Right hindlimb (tissue), 1 donor: ENCODE measurements around the gene CCSER2.
"Not testable (repeated sequence)": the region's sequence is repeated elsewhere in the genome, so short reads cannot be mapped to it uniquely, and the experiment has no call there.

Experiments
- DNase-seq: peaks from one replicate; pipeline ENCODE4 v3.0.0-alpha.2; 2018

Gene CCSER2, protein sequence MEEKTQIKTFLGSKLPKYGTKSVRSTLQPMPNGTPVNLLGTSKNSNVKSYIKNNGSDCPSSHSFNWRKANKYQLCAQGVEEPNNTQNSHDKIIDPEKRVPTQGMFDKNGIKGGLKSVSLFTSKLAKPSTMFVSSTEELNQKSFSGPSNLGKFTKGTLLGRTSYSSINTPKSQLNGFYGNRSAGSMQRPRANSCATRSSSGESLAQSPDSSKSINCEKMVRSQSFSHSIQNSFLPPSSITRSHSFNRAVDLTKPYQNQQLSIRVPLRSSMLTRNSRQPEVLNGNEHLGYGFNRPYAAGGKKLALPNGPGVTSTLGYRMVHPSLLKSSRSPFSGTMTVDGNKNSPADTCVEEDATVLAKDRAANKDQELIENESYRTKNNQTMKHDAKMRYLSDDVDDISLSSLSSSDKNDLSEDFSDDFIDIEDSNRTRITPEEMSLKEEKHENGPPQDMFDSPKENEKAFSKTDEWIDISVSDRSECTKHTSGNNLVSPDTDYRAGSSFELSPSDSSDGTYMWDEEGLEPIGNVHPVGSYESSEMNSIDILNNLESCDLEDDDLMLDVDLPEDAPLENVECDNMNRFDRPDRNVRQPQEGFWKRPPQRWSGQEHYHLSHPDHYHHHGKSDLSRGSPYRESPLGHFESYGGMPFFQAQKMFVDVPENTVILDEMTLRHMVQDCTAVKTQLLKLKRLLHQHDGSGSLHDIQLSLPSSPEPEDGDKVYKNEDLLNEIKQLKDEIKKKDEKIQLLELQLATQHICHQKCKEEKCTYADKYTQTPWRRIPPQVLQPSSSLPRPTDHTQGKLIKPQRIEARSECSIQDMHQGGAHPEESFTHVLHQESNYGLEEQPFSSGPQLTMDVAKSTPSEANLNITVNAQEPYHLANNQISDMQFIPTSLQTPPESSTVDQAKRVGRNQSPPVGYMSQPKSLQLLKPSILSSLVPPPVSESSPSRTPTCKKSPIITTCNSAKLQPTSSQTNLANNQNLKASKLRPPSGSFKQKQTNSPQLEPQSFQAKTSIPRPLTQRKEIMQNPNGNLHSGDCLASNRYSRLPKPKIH

DNA sequence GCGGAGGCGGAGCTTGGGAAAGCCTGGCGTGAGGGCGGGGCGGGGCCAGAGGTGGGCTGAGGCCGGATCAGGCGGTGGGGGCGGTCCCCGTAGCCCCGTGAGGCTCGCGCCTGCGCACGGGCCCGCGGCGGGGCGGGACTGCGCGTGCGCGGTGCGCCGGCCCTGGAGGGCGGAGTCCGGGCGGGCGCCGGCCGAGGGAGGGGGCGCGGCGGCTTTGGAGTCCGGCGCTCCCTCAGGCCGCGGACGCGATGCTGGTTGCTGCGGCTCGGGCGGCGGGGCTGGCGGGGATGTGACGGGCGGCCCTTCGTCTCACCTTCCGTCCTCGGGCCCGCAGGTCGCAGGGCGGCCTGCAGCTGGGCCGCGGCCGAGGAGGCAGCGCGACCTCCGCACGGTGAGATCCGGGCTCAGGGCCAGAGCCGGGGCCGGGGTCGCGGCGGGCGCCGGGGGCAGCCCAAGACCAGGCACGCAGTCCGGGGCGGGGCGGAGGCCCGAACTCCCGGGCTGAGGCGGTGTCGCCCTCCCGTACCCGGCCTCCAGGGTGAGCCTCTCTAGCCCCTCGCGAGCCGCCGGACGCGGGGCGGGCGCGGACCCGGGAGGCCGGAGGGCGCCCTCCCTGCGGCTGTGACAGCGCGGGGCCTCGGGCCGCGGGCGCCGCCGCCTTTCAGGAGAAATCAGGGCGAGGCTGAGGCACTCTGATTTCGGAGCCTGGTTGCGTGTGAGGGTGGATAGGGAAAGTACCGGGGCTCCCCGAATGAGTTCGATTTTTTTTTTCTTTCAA is at the start of gene CCSER2:
TSS of gene CCSER2 (plus strand) at position 172 of the 778 bp plus-strand sequence. CDS start 42,464 bp downstream, outside the sequence.
- DNase-seq: peak; percentile 94

DNA sequence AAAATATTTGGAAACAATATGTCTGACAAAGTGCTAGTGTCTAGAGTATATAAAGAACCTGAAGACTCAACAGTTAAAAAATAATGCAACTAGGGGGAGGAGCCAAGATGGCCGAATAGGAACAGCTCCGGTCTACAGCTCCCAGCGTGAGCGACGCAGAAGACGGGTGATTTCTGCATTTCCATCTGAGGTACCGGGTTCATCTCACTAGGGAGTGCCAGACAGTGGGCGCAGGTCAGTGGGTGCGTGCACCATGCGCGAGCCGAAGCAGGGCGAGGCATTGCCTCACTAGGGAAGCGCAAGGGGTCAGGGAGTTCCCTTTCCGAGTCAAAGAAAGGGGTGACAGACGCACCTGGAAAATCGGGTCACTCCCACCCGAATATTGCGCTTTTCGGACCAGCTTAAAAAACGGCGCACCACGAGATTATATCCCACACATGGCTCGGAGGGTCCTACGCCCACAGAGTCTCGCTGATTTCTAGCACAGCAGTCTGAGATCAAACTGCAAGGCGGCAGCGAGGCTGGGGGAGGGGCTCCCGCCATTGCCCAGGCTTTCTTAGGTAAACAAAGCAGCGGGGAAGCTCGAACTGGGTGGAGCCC is 48.4 kb upstream of the CCSER2 start:
- DNase-seq: not testable (repeated sequence)

DNA sequence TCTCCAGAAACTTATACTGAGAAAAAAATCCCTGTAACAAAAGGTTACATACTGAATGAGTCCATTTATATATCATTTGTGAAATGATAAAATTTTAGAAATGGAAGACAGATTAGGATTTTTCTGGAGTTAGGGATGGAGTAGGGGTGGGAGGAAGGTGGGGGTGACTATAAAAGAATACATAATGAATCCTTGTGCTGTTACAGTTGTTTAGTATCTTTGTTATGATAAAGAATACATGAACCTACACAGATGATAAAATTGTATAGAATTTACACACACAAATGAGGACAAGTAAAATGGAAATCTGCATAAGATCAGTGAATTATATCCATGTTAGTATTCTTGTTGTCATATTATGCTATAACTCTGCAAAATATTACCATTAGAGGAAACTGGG is 41.7 kb upstream of the CCSER2 start:
- DNase-seq: no peak

DNA sequence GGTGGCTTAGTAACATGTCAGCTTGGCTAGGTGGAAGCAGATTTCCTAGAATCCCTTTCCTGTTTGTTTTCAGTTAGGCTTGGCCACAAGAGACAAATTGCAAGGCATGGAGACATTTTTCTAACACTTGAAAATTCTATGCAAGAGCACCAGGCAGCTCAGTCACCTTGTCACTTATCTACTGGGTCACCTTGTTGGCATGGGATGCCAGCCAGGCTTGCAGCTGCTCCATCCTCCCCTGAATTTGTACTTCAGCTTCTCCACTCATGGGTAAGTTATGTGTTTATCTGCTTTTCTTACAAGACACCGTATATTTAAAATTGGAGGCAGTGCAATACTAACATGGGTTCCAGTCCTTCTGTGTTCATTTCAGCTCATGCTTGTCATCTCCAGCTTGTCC is 40.2 kb upstream of the CCSER2 start:
- no peak for DNase-seq

DNA sequence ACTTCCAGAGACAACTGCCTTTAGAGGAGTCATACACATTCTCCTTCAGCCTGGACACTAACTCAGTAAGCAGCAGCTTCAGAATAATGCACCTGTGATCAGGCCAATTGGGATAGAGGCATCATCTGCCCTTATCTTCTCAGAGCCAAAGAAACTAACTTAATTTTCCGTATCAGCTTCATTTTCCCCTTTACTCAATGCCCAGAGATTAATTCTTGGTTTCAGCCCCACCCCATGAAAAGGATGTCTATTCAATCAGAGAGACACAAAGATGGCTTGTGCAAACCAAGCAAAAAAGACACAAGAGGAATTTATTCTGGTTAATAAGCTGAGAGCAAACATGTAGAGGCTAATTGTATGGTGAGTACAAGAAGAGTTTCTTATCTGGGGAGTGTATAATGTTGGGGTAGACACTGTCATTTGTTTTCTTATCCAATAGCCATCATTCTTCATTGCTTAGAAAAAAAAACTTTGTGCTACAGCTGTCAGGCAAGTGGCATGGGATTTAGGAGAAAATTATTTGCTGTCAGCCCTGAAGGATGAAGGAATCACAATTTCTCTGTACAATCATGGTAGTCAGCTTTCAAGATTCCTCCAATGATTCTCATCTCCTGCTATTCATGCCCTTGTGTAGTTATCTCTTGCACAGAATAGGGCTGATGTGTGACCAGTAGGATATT is 38.7 kb upstream of the CCSER2 start:
- no peak for DNase-seq

DNA sequence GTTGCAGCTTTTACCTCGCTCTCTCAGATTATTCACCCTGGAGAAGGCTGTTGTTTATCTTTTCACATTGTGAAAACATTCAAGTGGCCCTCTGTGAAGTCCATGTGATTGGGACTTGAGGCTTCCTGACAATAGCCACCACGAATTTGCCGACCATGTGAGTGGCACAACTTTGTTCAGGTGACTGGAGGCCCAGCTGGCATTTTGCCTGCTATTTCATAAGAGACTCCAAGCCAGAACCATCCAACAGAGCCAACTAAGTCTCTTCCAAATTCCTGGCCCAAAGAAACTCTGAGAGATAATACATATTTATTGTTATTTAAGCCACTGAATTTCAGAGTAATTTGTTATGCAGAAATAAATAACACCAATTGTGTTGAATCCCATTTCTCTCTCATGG is 38.2 kb upstream of the CCSER2 start:
- no peak for DNase-seq

DNA sequence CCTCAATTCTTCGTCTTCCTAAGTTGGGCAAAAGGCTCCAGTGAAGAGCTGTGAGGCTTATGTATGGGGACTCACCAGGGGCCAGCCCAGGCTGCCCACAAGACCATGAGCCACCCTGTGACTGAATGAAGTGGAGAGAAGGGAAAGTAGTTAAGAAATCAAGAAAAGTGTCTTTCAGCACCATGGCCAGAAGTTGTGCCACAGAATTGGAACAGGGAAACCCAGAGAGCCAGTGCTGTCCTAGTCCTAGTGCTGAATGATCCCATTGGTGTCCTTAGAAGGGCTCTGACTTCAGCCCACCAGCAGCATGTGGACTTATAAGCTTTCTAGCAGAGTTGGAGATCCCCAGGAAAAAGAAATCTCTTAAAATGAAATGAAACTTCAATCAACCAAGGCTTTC is 37.0 kb upstream of the CCSER2 start:
- peak; percentile 30 for DNase-seq

DNA sequence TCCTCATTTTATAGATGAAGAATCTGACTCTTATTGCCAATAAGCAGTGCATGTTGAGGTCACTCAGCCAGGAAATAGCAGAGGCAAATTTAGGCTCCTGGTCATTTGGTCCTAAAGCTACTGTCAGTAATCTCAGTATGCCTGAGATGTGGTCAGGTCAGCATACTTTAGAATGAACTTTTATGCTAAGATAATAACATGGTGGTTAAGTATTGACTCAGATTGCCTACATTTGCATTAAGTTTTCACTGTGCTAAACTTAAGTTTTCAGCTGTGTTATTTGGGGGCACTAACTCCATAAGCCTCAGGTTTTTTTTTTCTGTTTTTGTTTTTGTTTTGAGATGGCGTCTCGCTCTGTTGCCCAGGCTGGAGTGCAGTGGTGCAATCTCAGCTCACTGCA is 35.9 kb upstream of the CCSER2 start:
- no peak for DNase-seq

DNA sequence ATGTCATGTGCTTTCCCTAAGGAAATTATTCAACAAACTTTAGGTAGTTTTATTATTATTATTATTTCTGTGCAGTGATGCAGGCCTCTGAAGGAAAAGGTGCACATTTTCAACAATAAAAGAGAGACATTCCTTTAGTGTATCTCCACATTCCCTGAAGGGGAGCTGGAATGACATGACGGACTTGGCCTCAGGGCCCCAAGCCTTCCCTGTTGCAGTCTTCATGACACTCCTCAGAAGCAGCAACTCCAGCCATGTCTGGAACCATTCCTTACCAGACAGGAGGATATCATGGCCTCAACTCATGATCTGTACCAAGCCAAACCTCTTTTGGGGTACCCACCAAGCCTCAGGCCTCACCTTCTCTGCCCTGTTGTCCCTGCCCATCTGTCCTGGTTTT is 35.2 kb upstream of the CCSER2 start:
- no peak for DNase-seq

DNA sequence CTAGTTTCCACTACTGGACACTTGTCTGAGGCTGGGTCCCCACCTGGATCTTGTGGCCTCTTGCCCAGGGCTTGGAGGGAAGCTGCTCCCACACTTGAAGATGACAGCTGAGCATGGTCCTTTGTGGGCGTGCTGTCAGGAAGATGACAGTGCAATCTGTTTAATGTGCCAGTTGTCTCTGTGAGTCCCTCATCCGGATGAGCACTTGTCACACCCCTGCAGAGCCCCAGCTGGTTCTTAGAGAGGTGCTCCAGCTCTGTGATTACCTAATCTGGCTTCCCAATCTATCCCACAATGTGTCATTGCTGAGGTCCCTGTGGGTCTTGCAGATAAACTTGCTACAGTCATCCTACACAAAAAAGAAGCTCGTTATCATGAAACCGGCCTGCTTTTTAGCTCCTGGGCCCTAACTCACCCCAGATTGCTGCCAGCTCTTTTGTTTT is 34.8 kb upstream of the CCSER2 start:
- DNase-seq: no peak

DNA sequence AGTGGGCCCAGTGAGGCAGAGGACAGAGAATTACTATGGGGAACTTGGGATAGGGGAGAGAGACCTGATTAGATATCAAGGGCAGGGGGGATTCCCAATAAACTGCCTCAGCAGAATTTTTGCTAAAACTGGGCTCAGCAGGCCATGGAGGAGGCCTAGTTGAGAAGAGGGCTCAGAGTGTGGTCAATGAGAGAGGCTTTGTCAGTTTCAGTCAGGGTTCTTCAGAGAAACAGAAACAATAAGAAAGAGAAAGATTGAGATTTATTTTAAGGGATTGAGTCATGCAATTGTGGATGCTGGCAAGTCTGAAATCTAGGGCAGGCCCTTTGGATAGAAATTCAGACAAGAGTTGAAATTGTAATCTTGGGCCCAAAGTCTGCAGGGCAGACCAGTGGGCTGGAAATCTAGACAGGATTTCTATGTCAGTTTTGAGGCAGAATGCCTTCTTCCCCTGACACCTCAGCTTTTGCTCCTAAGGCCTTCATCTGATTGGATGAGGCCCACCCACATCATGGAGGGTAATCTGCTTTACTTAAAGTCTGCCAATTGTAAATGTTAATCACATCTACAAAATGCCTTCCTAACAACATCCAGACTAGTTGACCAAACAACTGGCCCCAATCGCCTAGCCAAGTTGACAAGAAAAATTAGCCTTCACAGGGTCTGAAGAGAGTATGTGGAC is 33.5 kb upstream of the CCSER2 start:
- DNase-seq: no peak

DNA sequence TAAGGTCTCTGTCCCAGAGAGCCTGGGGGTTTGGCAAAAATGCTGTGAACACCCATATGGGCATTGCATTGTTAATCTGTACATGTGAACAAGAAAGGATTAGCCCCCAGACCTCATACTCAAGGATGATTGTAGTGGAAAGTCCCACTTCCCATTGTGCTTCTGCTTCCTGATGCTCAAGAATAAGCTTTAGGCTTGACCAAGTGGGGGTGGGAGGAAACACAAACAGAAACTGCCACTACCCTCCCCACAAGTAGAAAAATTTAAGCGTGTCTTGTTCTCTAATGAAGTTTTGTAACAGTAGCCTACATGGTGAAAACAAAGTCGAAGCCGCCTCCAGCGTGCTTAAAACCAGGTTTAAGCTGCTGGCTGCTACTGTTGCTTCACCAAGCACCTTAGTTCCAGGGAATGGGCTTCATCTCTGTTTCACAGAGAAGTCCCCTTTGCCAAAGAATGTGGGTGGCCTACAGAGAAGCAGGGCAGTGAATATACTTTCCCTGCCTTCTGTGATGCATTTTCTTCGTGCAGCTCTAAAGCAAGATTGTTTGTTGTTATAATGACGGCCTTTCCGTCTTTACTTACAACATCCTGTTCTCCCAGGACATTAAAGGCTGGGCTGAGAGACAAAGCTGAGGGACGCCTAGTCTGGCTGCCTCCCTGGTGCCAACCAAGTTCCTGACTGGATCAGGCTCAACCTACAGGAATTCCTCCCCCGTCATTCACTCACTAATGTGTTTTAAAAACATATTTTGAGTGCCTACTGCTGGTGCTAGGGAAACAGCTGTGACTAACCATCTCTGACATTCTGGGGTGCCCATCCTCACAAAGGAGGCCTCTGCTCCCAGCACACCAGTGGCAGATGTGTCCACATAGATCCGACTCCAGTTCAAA is 32.1 kb upstream of the CCSER2 start:
- DNase-seq: no peak

DNA sequence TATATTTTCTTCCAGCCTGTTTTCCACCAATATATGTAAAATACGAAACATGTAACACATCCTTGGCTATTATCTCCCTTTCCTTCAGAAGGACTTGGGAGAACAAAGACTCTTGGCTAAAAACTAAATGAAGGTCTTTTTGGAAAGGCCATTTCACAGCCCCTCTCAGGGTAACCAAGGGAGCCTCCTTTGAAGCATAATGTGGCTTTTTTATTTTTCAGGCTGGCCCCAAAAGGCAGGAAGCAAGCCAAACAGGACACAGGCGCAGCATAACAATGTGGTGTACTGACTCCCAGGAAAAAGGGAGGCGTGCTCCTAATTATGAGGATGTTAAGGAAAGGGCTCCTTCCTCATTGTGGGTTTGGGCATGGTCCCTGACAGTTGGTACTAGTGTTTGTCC is 30.3 kb upstream of the CCSER2 start:
- no peak for DNase-seq

DNA sequence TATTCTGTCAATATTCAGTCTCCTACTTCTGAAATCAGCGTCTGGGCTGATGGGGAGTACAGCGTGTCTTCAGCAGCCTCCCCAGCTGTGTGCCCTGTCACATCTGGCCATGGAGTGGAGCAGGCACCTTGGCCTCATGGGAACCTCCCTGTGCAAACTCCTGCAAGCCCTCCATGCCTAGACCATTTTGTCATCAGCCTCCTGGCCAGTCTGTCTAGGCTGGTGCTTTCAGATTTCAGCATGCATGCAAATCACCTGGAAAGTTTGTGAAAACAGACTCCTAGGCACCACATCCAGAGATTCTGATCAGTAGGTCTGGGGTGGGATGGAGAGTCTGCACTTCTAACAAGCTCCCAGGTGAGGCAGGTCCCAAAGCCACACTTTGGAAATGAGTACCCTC is 26.2 kb upstream of the CCSER2 start:
- no peak for DNase-seq

DNA sequence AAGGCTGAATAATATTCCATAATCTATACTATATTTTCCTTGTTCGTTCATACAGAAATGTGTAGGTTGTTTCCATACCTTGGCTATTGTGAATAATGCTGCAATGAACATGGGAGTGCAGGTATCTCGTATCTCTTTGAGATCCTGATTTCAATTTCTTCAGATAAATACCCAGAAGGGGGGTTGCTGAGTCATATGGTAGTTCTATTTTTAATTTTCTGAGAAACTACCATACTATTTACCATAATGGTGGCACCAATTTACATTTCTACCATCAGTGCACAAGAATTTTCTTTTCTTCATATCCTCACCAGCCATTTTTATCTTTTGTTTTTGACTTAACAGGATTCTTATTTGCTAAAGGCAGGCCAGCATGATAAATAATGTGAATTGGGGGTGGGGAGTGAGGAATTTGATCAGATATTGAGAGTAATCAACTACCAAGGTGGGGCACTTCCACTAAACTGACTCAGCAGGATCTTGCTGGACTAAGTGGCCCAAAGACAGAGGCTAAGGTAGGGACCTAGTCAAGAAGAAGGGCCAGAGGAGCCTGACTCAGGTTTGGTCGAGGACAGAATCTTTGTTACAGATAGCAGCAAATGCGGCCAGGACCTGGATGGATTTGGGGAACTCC is 21.5 kb upstream of the CCSER2 start:
- DNase-seq: no peak

DNA sequence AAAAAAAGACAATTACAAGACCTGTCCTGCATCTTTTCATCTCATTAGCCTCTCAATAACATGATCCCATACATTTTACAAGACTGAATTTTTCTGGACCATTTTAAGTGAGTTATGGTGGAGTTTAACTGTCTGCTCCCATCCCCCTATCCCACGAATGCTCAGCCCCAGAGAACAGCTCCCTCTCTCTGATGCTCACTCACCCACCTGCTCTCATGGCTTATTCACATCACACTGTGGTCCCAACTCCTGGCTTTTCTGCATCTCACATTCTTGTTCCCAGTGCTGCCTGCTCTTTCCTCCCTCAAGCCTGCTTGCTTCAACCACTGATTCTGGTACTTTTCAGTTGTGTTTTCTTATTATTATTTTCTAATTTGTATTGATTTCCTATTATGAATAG is 20.4 kb upstream of the CCSER2 start:
- no peak for DNase-seq

DNA sequence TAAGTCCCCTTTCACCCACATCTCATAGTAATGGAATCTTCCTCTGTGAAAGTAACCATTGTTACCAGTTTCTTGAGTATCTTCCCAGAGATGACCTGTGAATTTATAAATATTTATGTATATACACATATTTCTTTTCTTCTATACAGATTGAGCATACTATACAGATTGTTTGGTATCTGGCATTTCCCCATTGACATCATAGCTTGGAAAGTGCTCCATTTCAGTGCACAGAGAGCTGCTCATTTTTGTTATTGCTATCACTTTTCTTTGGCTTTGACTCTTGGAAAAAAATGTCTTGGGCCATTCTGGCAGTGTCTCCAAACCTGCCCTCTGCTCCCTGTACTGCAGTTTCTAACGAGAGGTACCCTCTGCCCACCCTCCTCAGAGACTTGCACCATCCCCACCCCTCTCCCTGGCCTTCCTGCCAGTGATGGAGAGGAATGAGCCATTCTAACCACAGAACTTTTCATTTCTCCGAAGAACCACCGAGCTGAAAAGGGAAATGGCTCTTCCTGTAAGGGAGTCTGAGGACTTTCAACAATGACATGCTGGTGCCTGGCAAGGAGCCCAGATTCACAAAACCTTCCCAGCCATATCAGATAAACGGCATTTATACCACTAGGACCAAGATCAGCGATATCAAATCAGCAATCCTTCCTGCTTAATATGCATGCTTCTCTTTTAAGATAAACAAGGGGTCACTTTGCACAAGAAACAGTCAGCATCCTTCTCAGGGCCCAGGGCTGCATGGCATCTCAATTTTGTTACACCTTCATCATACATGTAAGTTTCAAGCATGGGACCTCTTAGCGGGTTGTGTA is 19.7 kb upstream of the CCSER2 start:
- DNase-seq: no peak

DNA sequence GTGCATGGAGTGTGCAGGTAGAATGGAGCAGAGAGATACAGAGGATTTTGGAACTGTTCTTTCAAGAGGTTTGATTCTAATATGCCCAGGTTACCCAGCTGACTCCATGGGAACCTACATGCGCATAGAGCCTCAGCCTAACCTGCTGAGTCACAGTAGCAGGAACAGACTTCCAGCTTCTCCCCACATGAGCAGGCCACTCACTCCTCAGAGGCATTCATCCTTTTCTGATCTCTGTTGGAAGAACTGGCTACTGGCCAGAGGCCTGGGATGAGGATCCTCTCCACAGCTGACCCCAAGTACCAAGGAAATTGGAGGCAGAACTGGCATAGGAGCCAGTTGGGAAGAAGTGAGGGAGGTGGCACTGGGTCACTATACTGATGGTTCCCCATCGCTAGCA is 17.9 kb upstream of the CCSER2 start:
- DNase-seq: no peak

DNA sequence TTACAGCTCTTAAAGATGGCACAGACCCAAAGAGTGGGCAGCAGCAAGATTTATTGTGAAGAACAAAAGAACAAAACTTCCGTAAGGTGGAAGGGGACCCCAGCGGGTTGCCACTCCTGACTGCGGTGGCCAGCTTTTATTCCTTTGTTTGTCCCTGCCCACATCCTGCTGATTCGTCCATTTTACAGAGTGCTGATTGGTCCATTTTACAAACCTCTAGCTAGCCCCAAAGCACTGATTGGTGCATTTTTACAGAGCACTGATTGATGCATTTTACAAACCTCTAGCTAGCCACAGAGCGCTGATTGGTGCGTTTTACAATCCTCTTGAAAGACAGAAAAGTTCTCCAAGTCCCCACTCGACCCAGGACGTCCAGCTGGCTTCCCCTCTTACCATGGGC is 16.8 kb upstream of the CCSER2 start:
- DNase-seq: no peak
